ENCODE measurements around the gene UNC45A. TPM values are rescaled to one million over a fixed set of nuclear protein-coding genes. Genes with fewer than 3 reads are reported as not detected.

The UNC45A gene
- polyA plus RNA-seq, 3 donors = 29.3 to 42.6 (median 30.4) TPM

DNA sequence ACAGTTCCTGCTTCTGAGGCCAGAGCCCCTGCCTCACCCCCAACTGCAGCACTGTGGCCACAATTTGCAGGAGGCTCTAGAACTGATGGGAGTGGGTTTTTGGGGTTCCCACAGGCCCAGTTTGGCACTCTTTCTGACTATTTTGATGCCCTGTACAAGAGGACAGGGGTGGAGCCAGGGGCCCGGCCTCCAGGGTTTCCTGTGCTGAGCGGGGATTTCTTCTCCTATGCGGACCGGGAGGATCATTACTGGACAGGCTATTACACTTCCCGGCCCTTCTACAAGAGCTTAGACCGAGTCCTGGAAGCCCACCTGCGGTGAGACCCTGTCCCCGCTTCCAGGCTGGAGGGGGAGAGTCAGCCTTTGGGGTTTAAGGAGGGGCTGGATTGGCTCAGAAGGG lies 25.1 kb upstream of the UNC45A start:
- Histone ChIP-seq H3K79me2 (ENCODE audit: insufficient read depth, low read length) (peaks cover 14% of the 10 kb centered on the region), H3K4me1 (ENCODE audit: control insufficient read depth in 1 of 2, insufficient read depth in 2 of 2, low read length in 2 of 2) (peaks cover 25 to 30% of the 10 kb centered on the region in 2 donors), H3K4me3 (replicated peaks in 1 of 3; ENCODE audit: low read depth in 2 of 3, low read length in 3 of 3) (no peak overlapping the region), H3K9me3 (replicated peaks in 1 of 2; ENCODE audit: control insufficient read depth in 1 of 2, insufficient read depth in 1 of 2, low read length in 2 of 2) (no peaks in the 10 kb centered on the region), H3K4me2 (replicated peaks; ENCODE audit: extremely low read depth, low read length, poor library complexity, severe bottlenecking) (no peak overlapping the region), H2AFZ (ENCODE audit: insufficient read depth, low read depth, low read length, poor library complexity, severe bottlenecking) (no peak overlapping the region), H4K20me1 (ENCODE audit: insufficient read depth, low read length) (peaks cover 26% of the 10 kb centered on the region), H3K27ac (ENCODE audit: low read depth in 1 of 2, low read length in 2 of 2) (no peak overlapping the region), H3K27me3 (ENCODE audit: control insufficient read depth in 2 of 2, insufficient read depth in 2 of 2, low read length in 2 of 2) (no peaks in the 10 kb centered on the region), H3K36me3 (replicated peaks in 1 of 2; ENCODE audit: control insufficient read depth in 1 of 2, insufficient read depth in 2 of 2, low read length in 2 of 2) (peaks cover 79 to 87% of the 10 kb centered on the region in 2 donors), H3K9ac (ENCODE audit: insufficient read depth, low read length, poor library complexity, severe bottlenecking) (no peak overlapping the region)
- H3K36me3 Mint-ChIP-seq = peaks cover 84 to 89% of the 10 kb centered on the region in 2 donors
- H3K9me3 Mint-ChIP-seq = peaks cover 0 to 2% (median 0%) of the 10 kb centered on the region in 7 donors
- TF ChIP-seq, protein P1, sequence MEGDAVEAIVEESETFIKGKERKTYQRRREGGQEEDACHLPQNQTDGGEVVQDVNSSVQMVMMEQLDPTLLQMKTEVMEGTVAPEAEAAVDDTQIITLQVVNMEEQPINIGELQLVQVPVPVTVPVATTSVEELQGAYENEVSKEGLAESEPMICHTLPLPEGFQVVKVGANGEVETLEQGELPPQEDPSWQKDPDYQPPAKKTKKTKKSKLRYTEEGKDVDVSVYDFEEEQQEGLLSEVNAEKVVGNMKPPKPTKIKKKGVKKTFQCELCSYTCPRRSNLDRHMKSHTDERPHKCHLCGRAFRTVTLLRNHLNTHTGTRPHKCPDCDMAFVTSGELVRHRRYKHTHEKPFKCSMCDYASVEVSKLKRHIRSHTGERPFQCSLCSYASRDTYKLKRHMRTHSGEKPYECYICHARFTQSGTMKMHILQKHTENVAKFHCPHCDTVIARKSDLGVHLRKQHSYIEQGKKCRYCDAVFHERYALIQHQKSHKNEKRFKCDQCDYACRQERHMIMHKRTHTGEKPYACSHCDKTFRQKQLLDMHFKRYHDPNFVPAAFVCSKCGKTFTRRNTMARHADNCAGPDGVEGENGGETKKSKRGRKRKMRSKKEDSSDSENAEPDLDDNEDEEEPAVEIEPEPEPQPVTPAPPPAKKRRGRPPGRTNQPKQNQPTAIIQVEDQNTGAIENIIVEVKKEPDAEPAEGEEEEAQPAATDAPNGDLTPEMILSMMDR (IDR thresholded peaks at IDR 0.05) = no peak
- peak overlapping the region in 1 of 7 donors; percentile 21 for H3K27ac Mint-ChIP-seq
- DNase-seq = no peak
- intact Hi-C loops (cut with micrococcal nuclease) = loop anchor here in 1 of 2 donors (10.0 kb wide), 1 partner anchor 945 kb away; the partner anchor contains the start of gene SLCO3A1
- H3K4me1 Mint-ChIP-seq = peaks cover 29% of the 10 kb centered on the region
- H3K4me3 Mint-ChIP-seq = no peak overlapping the region
- H3K27me3 Mint-ChIP-seq (ENCODE audit: low read depth in 3 of 3) = peaks cover 0 to 10% (median 4%) of the 10 kb centered on the region in 3 donors
- 96% methylated on average over 7 of the region's 8 CpGs for WGBS (ENCODE audit: insufficient coverage)

DNA sequence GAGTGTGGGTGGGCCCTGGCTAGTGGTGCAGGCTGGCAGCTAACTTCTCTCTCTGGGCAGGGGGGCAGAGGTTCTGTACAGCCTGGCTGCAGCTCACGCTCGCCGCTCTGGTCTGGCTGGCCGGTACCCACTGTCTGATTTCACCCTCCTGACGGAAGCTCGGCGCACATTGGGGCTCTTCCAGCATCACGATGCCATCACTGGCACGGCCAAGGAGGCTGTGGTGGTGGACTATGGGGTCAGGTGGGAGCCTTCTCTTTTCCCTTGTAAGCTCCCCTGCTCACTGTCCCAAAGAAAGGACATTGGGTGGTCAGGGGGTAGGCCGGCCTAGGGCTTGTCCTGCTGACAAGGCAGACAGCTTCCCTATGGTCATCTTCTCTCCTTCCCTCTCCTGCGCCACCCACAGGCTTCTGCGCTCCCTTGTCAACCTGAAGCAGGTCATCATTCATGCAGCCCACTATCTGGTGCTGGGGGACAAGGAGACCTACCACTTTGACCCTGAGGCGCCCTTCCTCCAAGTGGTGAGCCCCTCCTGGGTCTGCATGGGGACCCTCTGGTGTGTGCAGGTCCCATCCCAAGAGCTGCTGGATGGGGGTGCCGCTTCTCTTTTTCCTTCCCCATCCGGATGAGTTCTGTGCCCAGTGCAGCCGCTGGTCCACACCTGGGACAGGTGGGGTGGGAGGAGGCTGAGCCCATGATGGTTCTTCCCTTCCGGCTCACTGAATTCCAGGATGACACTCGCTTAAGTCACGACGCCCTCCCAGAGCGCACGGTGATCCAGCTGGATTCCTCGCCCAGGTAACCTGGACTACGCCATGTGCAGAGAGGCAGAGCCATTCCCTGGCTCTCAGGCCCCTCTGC lies 24.4 kb upstream of the UNC45A start:
- peaks cover 0 to 2% (median 0%) of the 10 kb centered on the region in 7 donors for H3K9me3 Mint-ChIP-seq
- no peak overlapping the region for H3K9ac ChIP-seq (ENCODE audit: insufficient read depth, low read length, poor library complexity, severe bottlenecking)
- no peak for DNase-seq
- peaks cover 0 to 9% (median 4%) of the 10 kb centered on the region in 3 donors for H3K27me3 Mint-ChIP-seq (ENCODE audit: low read depth in 3 of 3)
- peak overlapping the region in 2 of 7 donors; percentile 25 to 61 for H3K27ac Mint-ChIP-seq
- peaks cover 32 to 37% of the 10 kb centered on the region in 2 donors for H3K4me1 ChIP-seq (ENCODE audit: control insufficient read depth in 1 of 2, insufficient read depth in 2 of 2, low read length in 2 of 2)
- H2AFZ ChIP-seq (ENCODE audit: insufficient read depth, low read depth, low read length, poor library complexity, severe bottlenecking) = no peak overlapping the region
- peaks cover 72 to 80% of the 10 kb centered on the region in 2 donors for H3K36me3 ChIP-seq (replicated peaks in 1 of 2; ENCODE audit: control insufficient read depth in 1 of 2, insufficient read depth in 2 of 2, low read length in 2 of 2)
- H4K20me1 ChIP-seq (ENCODE audit: insufficient read depth, low read length) = peaks cover 21% of the 10 kb centered on the region
- H3K27ac ChIP-seq (ENCODE audit: low read depth in 1 of 2, low read length in 2 of 2) = peak overlapping the region in 1 of 2 donors; percentile 21
- no peaks in the 10 kb centered on the region for H3K9me3 ChIP-seq (replicated peaks in 1 of 2; ENCODE audit: control insufficient read depth in 1 of 2, insufficient read depth in 1 of 2, low read length in 2 of 2)
- H3K79me2 ChIP-seq (ENCODE audit: insufficient read depth, low read length) = peaks cover 11% of the 10 kb centered on the region
- WGBS (ENCODE audit: insufficient coverage) = 98% methylated on average over 15 of the region's 24 CpGs
- H3K4me2 ChIP-seq (replicated peaks; ENCODE audit: extremely low read depth, low read length, poor library complexity, severe bottlenecking) = no peak overlapping the region
- H3K4me3 Mint-ChIP-seq = no peak overlapping the region
- H3K4me3 ChIP-seq (replicated peaks in 1 of 3; ENCODE audit: low read depth in 2 of 3, low read length in 3 of 3) = no peak overlapping the region
- no peaks in the 10 kb centered on the region for H3K27me3 ChIP-seq (ENCODE audit: control insufficient read depth in 2 of 2, insufficient read depth in 2 of 2, low read length in 2 of 2)
- peaks cover 80 to 89% of the 10 kb centered on the region in 2 donors for H3K36me3 Mint-ChIP-seq
- intact Hi-C loops (cut with micrococcal nuclease) = loop anchor here in 1 of 2 donors (10.0 kb wide), 1 partner anchor 944 kb away; the partner anchor contains the start of gene SLCO3A1
- TF ChIP-seq, protein P1 (IDR thresholded peaks at IDR 0.05) = no peak
- H3K4me1 Mint-ChIP-seq = peaks cover 35% of the 10 kb centered on the region

All from CD14-positive monocyte (primary cell).